T-cell (primary cell): ENCODE data around the gene CAPZA2. TPM values are rescaled to one million over a fixed set of nuclear protein-coding genes. Genes with fewer than 3 reads are reported as not detected.

Experiments
- ATAC-seq, 4 experiments: fragments of 200-7000 bp in 3 of 4; fragments of 150-1000 bp in 1 of 4; cut with Tn5 transposase; replicated peaks in 1 of 4; 1 replicate in 3 of 4; 2 replicates in 1 of 4; pipeline ENCODE4 v1.10.0; 2021; ENCODE audit warnings: moderate library complexity in 3 of 4, mild to moderate bottlenecking in 2 of 4, moderate number of reproducible peaks in 1 of 4
- CTCF ChIA-PET, 2 donors: fragments of 300-600 bp; sonication (Branson Sonifier 250); formaldehyde crosslinking; loops; one replicate each; lab custom pipeline; 2022; ENCODE audit warnings: antibody characterized with exemption in 2 of 2; lab: Charles Lee
- POLR2A ChIA-PET, 2 donors: fragments of 300-600 bp; sonication (Branson Sonifier 250); formaldehyde crosslinking; loops; one replicate each; lab custom pipeline; 2022; ENCODE audit warnings: antibody characterized with exemption in 2 of 2; lab: Charles Lee
- DNase-seq, 35 experiments: peaks; one replicate each; pipeline versions ENCODE4 v3.0.0 to v3.0.0-alpha.2; 2013 to 2023
- H3K27ac ChIP-seq: one replicate; pipeline ENCODE4 v1.5.1; 2013; ENCODE audit warnings: low read length
- H3K27me3 ChIP-seq, 2 experiments: replicated peaks in 1 of 2; 1 replicate in 1 of 2; 2 replicates in 1 of 2; pipeline versions ENCODE4 v1.6.1 to v1.7.0; 2013; ENCODE audit warnings: low read length in 1 of 2, mixed read lengths in 1 of 2; ENCODE audit not compliant: control insufficient read depth in 2 of 2, insufficient read depth in 2 of 2; ENCODE audit errors: extremely low read depth in 1 of 2
- H3K36me3 ChIP-seq, 2 donors: 1 replicate in 1 of 2; 2 replicates in 1 of 2; pipeline versions ENCODE4 v1.6.1 to v1.7.0; 2013; ENCODE audit warnings: low read length in 1 of 2; ENCODE audit not compliant: control insufficient read depth in 2 of 2, insufficient read depth in 1 of 2; ENCODE audit errors: extremely low read depth in 1 of 2
- H3K4me1 ChIP-seq, 2 experiments: 1 replicate in 1 of 2; 2 replicates in 1 of 2; pipeline versions ENCODE4 v1.6.1 to v1.7.0; 2013; ENCODE audit warnings: low read length in 2 of 2, mixed read lengths in 1 of 2; ENCODE audit not compliant: insufficient read depth in 2 of 2, control insufficient read depth in 1 of 2; ENCODE audit errors: extremely low read depth in 1 of 2
- H3K4me3 ChIP-seq, 2 donors: 1 replicate in 1 of 2; 2 replicates in 1 of 2; pipeline versions ENCODE4 v1.5.1 to v1.7.0; 2013; ENCODE audit warnings: mild to moderate bottlenecking in 2 of 2, low read length in 1 of 2, moderate library complexity in 1 of 2; ENCODE audit not compliant: control insufficient read depth in 1 of 2; ENCODE audit errors: extremely low read depth in 1 of 2
- H3K9me3 ChIP-seq: 2 replicates; pipeline ENCODE4 v1.7.0; 2013
- H3K27ac Mint-ChIP-seq, 2 donors: one replicate each; pipeline ENCODE4 v1.8.0; 2020 to 2021; ENCODE audit warnings: mild to moderate bottlenecking in 2 of 2, mixed read lengths in 2 of 2
- H3K27me3 Mint-ChIP-seq, 2 donors: one replicate each; pipeline ENCODE4 v1.8.0; 2021 to 2022; ENCODE audit warnings: mixed read lengths in 2 of 2
- H3K36me3 Mint-ChIP-seq: one replicate; pipeline ENCODE4 v1.8.0; 2021; ENCODE audit warnings: mixed read lengths
- H3K4me1 Mint-ChIP-seq, 3 donors: one replicate each; pipeline ENCODE4 v1.8.0; 2020 to 2022; ENCODE audit warnings: mixed read lengths in 3 of 3, mild to moderate bottlenecking in 1 of 3
- H3K4me3 Mint-ChIP-seq, 3 donors: one replicate each; pipeline ENCODE4 v1.8.0; 2020 to 2022; ENCODE audit warnings: mild to moderate bottlenecking in 3 of 3, mixed read lengths in 3 of 3, moderate library complexity in 3 of 3
- H3K9me3 Mint-ChIP-seq, 3 donors: one replicate each; pipeline ENCODE4 v1.8.0; 2020 to 2022; ENCODE audit warnings: mixed read lengths in 3 of 3
- WGBS: methylation state at CpG from one replicate; pipeline ENCODE4 v1.1.5; 2013; ENCODE audit warnings: missing lambda C conversion rate; ENCODE audit not compliant: insufficient coverage; 5-methylcytosine and 5-hydroxymethylcytosine counted together
- total RNA-seq, 35 experiments: library from RNA in 6 of 35; stranded (reverse) in 6 of 35; fragments of 120-200 nt in 1 of 35; gene quantifications; one replicate each; pipeline versions ENCODE4 v1.2.1 to v1.2.4 and lab custom pipeline; 2013 to 2026

The CAPZA2 gene
- total RNA-seq, 5 donors from 2014 or later (not counting 1 experiment from before 2014, with no cell fraction given): 93.3 to 111 (median 95.6) TPM

GRCh38 chr7:116895849-116896248 lies 33.5 kb downstream of the CAPZA2 start:
- H3K27me3 Mint-ChIP-seq: no peaks in the 10 kb centered on the region
- no peak for DNase-seq
- Histone ChIP-seq H3K9me3 (no peaks in the 10 kb centered on the region), H3K4me3 (no peak overlapping the region), H3K4me1 (no peaks in the 10 kb centered on the region), H3K27ac (no peak overlapping the region), H3K27me3 (no peaks in the 10 kb centered on the region), H3K36me3 (peaks cover 0 to 22% of the 10 kb centered on the region in 2 donors)
- H3K36me3 Mint-ChIP-seq: peaks cover 44% of the 10 kb centered on the region
- no CpG with 5 or more reads among the region's 2 CpGs for WGBS
- peaks cover 13 to 24% (median 16%) of the 10 kb centered on the region in 3 donors for H3K4me1 Mint-ChIP-seq
- peaks cover 0 to 6% (median 0%) of the 10 kb centered on the region in 3 donors for H3K9me3 Mint-ChIP-seq
- no peak for ATAC-seq
- peak overlapping the region in 1 of 2 donors; percentile 41 for H3K27ac Mint-ChIP-seq
- H3K4me3 Mint-ChIP-seq: no peak overlapping the region
- POLR2A ChIA-PET: interaction anchor here (0.5 to 0.7 kb wide), 2 partner anchors 33 to 187 kb away, joined by 3 read pairs; no protein-coding TSS in a partner anchor
- CTCF ChIA-PET: interaction anchor here (0.6 kb wide), 6 partner anchors 18 to 741 kb away, joined by 3 read pairs; no protein-coding TSS in a partner anchor

GRCh38 chr7:116897661-116898060 lies 35.3 kb downstream of the CAPZA2 start:
- Mint-ChIP-seq H3K36me3 (peaks cover 46% of the 10 kb centered on the region), H3K4me1 (peaks cover 12 to 24% (median 21%) of the 10 kb centered on the region in 3 donors), H3K27ac (no peak overlapping the region), H3K9me3 (peaks cover 0 to 6% (median 0%) of the 10 kb centered on the region in 3 donors), H3K4me3 (no peak overlapping the region), H3K27me3 (no peaks in the 10 kb centered on the region)
- Histone ChIP-seq H3K9me3 (no peaks in the 10 kb centered on the region), H3K27me3 (no peaks in the 10 kb centered on the region), H3K27ac (no peak overlapping the region), H3K36me3 (peaks cover 0 to 19% of the 10 kb centered on the region in 2 donors), H3K4me1 (no peaks in the 10 kb centered on the region), H3K4me3 (no peak overlapping the region)
- ATAC-seq (no peak), DNase-seq (no peak)
- POLR2A ChIA-PET: no interaction called here
- 100% methylated on average over 3 of the region's 4 CpGs for WGBS
- CTCF ChIA-PET: interaction anchor here (0.5 to 1.4 kb wide), 3 partner anchors 31 to 228 kb away, joined by 3 to 5 read pairs (median 4); no protein-coding TSS in a partner anchor

GRCh38 chr7:116899308-116899707 lies 36.9 kb downstream of the CAPZA2 start:
- peaks cover 8 to 24% (median 14%) of the 10 kb centered on the region in 3 donors for H3K4me1 Mint-ChIP-seq
- DNase-seq: no peak

GRCh38 chr7:116901143-116901542 lies 38.8 kb downstream of the CAPZA2 start:
- Histone ChIP-seq H3K4me1 (no peaks in the 10 kb centered on the region), H3K27me3 (no peaks in the 10 kb centered on the region), H3K36me3 (peaks cover 3 to 26% of the 10 kb centered on the region in 2 donors), H3K9me3 (no peaks in the 10 kb centered on the region), H3K4me3 (no peak overlapping the region), H3K27ac (no peak overlapping the region)
- ChIA-PET CTCF (interaction anchor here in 1 of 2 donors (0.6 kb wide), 1 partner anchor 1717 kb away, joined by 3 read pairs; no protein-coding TSS in a partner anchor), POLR2A (no interaction called here)
- Mint-ChIP-seq H3K9me3 (peaks cover 0 to 6% (median 0%) of the 10 kb centered on the region in 3 donors), H3K27ac (no peak overlapping the region), H3K27me3 (no peaks in the 10 kb centered on the region), H3K4me1 (peaks cover 6 to 24% (median 8%) of the 10 kb centered on the region in 3 donors), H3K36me3 (peaks cover 48% of the 10 kb centered on the region), H3K4me3 (no peak overlapping the region)
- DNase-seq (no peak), ATAC-seq (no peak)
- no CpG with 5 or more reads among the region's 2 CpGs for whole genome bisulfite sequencing

More at GRCh38 chr7:116899308-116899707, 36.9 kb downstream of the CAPZA2 start:
- no peaks in the 10 kb centered on the region for H3K9me3 ChIP-seq
- H3K27me3 ChIP-seq: no peaks in the 10 kb centered on the region
- H3K27me3 Mint-ChIP-seq: no peaks in the 10 kb centered on the region
- peaks cover 0 to 6% (median 0%) of the 10 kb centered on the region in 3 donors for H3K9me3 Mint-ChIP-seq
- H3K27ac ChIP-seq: no peak overlapping the region
- no peak overlapping the region for H3K4me3 ChIP-seq
- CTCF ChIA-PET: interaction anchor here (0.6 to 1.3 kb wide), 2 partner anchors 35 to 38 kb away, joined by 3 read pairs; no protein-coding TSS in a partner anchor
- peaks cover 0 to 23% of the 10 kb centered on the region in 2 donors for H3K36me3 ChIP-seq
- H3K4me3 Mint-ChIP-seq: no peak overlapping the region
- POLR2A ChIA-PET: interaction anchor here in 1 of 2 donors (0.5 to 1.2 kb wide), 2 partner anchors 14 to 33 kb away, joined by 4 to 5 read pairs; no protein-coding TSS in a partner anchor
- H3K4me1 ChIP-seq: no peaks in the 10 kb centered on the region
- 96% methylated on average over 4 of the region's 4 CpGs for WGBS
- no peak overlapping the region for H3K27ac Mint-ChIP-seq
- H3K36me3 Mint-ChIP-seq: peaks cover 46% of the 10 kb centered on the region
- no peak for ATAC-seq

- CTCF ChIA-PET: no interaction called here
- POLR2A ChIA-PET: no interaction called here
- Histone ChIP-seq H3K27me3 (no peaks in the 10 kb centered on the region), H3K27ac (no peak overlapping the region), H3K36me3 (peaks cover 3 to 42% of the 10 kb centered on the region in 2 donors), H3K9me3 (no peaks in the 10 kb centered on the region), H3K4me1 (no peaks in the 10 kb centered on the region), H3K4me3 (no peak overlapping the region)
- Mint-ChIP-seq H3K27me3 (no peaks in the 10 kb centered on the region), H3K36me3 (peaks cover 53% of the 10 kb centered on the region), H3K4me1 (peaks cover 4 to 19% (median 5%) of the 10 kb centered on the region in 3 donors), H3K27ac (no peak overlapping the region), H3K4me3 (no peak overlapping the region), H3K9me3 (peaks cover 0 to 6% (median 0%) of the 10 kb centered on the region in 3 donors)
- 100% methylated on average over 1 of the region's 3 CpGs for WGBS
- ATAC-seq (no peak), DNase-seq (no peak)
Measured at GRCh38 chr7:116902867-116903266, 40.5 kb downstream of the CAPZA2 start.

GRCh38 chr7:116906391-116906790 lies 44.0 kb downstream of the CAPZA2 start:
- Mint-ChIP-seq H3K27ac (no peak overlapping the region), H3K36me3 (peaks cover 52% of the 10 kb centered on the region), H3K27me3 (no peaks in the 10 kb centered on the region), H3K9me3 (no peaks in the 10 kb centered on the region), H3K4me3 (no peak overlapping the region), H3K4me1 (peaks cover 0 to 3% (median 0%) of the 10 kb centered on the region in 3 donors)
- Histone ChIP-seq H3K36me3 (peaks cover 3 to 42% of the 10 kb centered on the region in 2 donors), H3K4me1 (no peaks in the 10 kb centered on the region), H3K27me3 (no peaks in the 10 kb centered on the region), H3K27ac (no peak overlapping the region), H3K4me3 (no peak overlapping the region), H3K9me3 (no peaks in the 10 kb centered on the region)
- ChIA-PET CTCF (no interaction called here), POLR2A (no interaction called here)
- WGBS: 100% methylated on average over 1 of the region's 1 CpG
- ATAC-seq (no peak), DNase-seq (no peak)
